ENCODE results near the gene NAALADL2. TPM values are rescaled to one million over a fixed set of nuclear protein-coding genes. Genes with fewer than 3 reads are reported as not detected.
A peak's percentile ranks its signal among the peaks of the same experiment; 100 is the strongest.

NAALADL2 gene
- total RNA-seq, 2 donors from 2014 or later: 7.4 to 9.6 TPM

GRCh38 chr3:175374705-175375104 is 515.6 kb downstream of the NAALADL2 start:
- no peak for DNase-seq
- no peak for ATAC-seq

GRCh38 chr3:175378348-175378747 is 519.2 kb downstream of the NAALADL2 start:
- DNase-seq (no peak), ATAC-seq (no peak)
- intact Hi-C loops (cut with DNase I): no loop called here

More at GRCh38 chr3:175374705-175375104, 515.6 kb downstream of the NAALADL2 start:
- intact Hi-C loops (cut with DNase I): no loop called here

GRCh38 chr3:175381685-175382084 is 522.6 kb downstream of the NAALADL2 start:
- intact Hi-C loops (cut with DNase I): no loop called here
- DNase-seq (no peak), ATAC-seq (no peak)

- ATAC-seq (no peak), DNase-seq (no peak)
- intact Hi-C loops (cut with DNase I): no loop called here
These were observed 524.2 kb downstream of the NAALADL2 start for GRCh38 chr3:175383371-175383770.

GRCh38 chr3:175383813-175384212 is 524.7 kb downstream of the NAALADL2 start:
- no peak for ATAC-seq
- intact Hi-C loops (cut with DNase I): no loop called here

GRCh38 chr3:175384569-175384968 is 525.4 kb downstream of the NAALADL2 start:
- DNase-seq (no peak), ATAC-seq (no peak)
- intact Hi-C loops (cut with DNase I): no loop called here

More at GRCh38 chr3:175383813-175384212, 524.7 kb downstream of the NAALADL2 start:
- DNase-seq: no peak

- intact Hi-C loops (cut with DNase I): no loop called here
- DNase-seq: no peak
- ATAC-seq: peak in 1 of 2 donors; percentile 65
These were observed 527.5 kb downstream of the NAALADL2 start for GRCh38 chr3:175386630-175387029.

- ATAC-seq (no peak), DNase-seq (no peak)
- intact Hi-C loops (cut with DNase I): no loop called here
These were observed 530.4 kb downstream of the NAALADL2 start for GRCh38 chr3:175389560-175389959.

- DNase-seq (no peak), ATAC-seq (no peak)
- intact Hi-C loops (cut with DNase I): no loop called here
These were observed 532.5 kb downstream of the NAALADL2 start for GRCh38 chr3:175391601-175392000.

- intact Hi-C loops (cut with DNase I): no loop called here
- DNase-seq (no peak), ATAC-seq (no peak)
These were observed 533.5 kb downstream of the NAALADL2 start for GRCh38 chr3:175392653-175393052.

- DNase-seq (no peak), ATAC-seq (no peak)
These were observed 538.2 kb downstream of the NAALADL2 start for GRCh38 chr3:175397372-175397771.

GRCh38 chr3:175398676-175399075 is 539.5 kb downstream of the NAALADL2 start:
- ATAC-seq (no peak), DNase-seq (no peak)
- intact Hi-C loops (cut with DNase I): no loop called here

More at GRCh38 chr3:175397372-175397771, 538.2 kb downstream of the NAALADL2 start:
- intact Hi-C loops (cut with DNase I): no loop called here

- intact Hi-C loops (cut with DNase I): no loop called here
- ATAC-seq (no peak), DNase-seq (no peak)
These were observed 540.2 kb downstream of the NAALADL2 start for GRCh38 chr3:175399156-175399840.

GRCh38 chr3:175404027-175404426 is 544.9 kb downstream of the NAALADL2 start:
- DNase-seq: no peak
- ATAC-seq: peak in 1 of 2 donors; percentile 53
- intact Hi-C loops (cut with DNase I): no loop called here

- intact Hi-C loops (cut with DNase I): no loop called here
- ATAC-seq: no peak
These were observed 545.5 kb downstream of the NAALADL2 start for GRCh38 chr3:175404621-175405020.

GRCh38 chr3:175410251-175410650 is 551.1 kb downstream of the NAALADL2 start:
- DNase-seq (no peak), ATAC-seq (no peak)
- intact Hi-C loops (cut with DNase I): no loop called here

More at GRCh38 chr3:175404621-175405020, 545.5 kb downstream of the NAALADL2 start:
- DNase-seq: no peak

- no peak for ATAC-seq
- DNase-seq: no peak
- intact Hi-C loops (cut with DNase I): no loop called here
These were observed 552.3 kb downstream of the NAALADL2 start for GRCh38 chr3:175411405-175411804.

GRCh38 chr3:175411946-175412345 is 552.8 kb downstream of the NAALADL2 start:
- intact Hi-C loops (cut with DNase I): no loop called here
- no peak for ATAC-seq

GRCh38 chr3:175413926-175414325 is 554.8 kb downstream of the NAALADL2 start:
- DNase-seq (no peak), ATAC-seq (no peak)
- intact Hi-C loops (cut with DNase I): no loop called here

More at GRCh38 chr3:175411946-175412345, 552.8 kb downstream of the NAALADL2 start:
- no peak for DNase-seq

- intact Hi-C loops (cut with DNase I): no loop called here
- DNase-seq (no peak), ATAC-seq (no peak)
These were observed 557.5 kb downstream of the NAALADL2 start for GRCh38 chr3:175416600-175416999.

- no peak for ATAC-seq
- intact Hi-C loops (cut with DNase I): no loop called here
- no peak for DNase-seq
These were observed 558.3 kb downstream of the NAALADL2 start for GRCh38 chr3:175417426-175417825.
